NCI-H748 treated with DMSO at 0.1 percent for 48 hours (cell line): ENCODE data around the gene GDE1.

ENCODE experiments used
- DNase-seq: peaks from one replicate; lab custom pipeline; 2025; lab: John Stamatoyannopoulos, UW

GDE1 gene

DNA sequence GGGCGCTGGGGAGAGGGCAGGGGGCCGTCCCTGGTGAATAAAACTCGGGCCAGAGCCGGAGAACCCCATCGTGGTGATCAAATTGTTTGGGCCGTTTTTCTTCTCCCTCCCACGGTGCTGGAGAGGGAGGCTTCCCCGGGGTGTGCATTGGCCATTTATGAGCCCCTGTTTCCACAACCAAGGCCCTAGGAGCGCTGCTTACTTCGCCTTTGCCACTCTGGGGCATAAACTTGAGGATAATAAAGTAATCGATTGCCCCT, 2.4 kb upstream of the GDE1 start:
- no peak for DNase-seq

DNA sequence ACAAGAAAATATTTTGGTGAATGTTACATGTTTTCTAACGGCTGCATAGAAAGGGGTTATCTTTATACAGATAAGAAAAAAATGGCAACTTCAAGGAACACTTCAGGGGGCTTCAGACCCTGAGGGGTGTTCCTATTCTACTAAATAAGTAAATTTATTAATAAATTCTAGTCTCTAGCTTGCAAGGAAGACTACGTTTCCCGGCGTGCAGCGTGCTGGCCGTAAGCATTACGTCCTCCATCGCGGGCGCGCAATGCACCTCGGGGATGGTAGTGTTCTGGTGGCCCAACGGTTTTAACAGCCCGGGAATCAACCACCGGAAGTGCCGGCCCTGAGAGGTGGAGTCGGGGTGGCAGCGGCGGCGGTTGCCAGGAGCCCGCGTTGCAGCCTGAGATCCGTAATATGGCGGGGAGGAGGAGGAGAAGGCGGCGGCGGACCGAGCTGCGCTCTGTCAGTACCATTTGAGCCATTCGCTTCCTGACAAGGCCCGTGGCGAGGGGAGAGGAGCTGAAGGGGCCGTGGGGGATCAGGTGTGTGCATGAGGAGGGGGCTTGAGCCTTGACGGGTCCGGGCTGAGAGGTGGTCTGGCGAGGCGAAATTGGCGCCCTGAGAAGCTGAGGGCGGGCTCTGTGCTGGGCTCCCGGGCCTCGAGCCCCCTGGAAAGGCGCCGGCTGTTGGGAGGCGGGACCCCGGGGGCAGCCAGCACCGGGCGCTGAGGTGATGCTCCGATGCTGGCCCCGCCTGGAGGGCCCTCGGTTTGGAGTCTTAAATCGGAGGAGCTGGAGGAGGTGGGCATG, 1.9 kb upstream of the GDE1 start, which contains the start of gene CCP110:
CCP110 (plus strand) TSS at position 384 of the 797 bp plus-strand sequence. CDS start 3,940 bp downstream, outside the sequence.
- DNase-seq, result peak; percentile 84

DNA sequence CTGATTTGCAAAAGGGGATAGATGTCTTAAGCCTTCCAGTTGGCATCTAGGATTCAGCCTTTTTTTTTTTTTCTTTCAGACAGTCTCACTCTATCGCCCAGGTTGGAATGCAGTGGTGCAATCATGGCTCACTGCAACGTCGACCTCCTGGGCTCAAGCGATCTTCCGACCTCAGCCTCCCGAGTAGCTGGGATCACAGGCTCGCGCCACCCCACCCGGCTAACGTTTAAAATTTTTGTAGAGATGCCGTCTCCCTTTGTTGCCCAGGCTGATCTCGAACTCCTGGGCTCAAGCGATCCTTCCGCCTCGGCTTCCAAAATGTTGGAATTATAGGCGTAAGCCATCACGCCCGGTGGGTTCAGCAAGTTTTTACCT, 1.3 kb upstream of the GDE1 start:
- DNase-seq, result no peak

DNA sequence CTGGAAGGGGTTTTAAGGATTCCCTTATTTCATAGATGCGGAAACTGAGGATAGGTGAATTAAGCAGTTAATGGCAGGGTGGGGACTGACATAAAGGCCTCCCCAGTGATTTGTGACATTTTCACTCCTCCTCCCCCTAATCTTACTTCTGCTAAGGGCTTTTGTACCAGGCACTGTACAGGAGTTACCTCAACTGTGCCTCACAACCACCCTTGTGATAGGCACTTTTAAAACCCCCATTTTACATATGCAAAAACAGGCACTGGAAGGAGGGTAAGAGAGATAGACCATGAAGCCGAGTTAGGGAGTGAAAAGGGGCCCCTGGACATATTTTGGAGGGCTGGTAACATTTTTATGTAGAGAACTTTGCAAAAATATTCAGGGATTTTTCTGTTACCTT, 862 bp upstream of the GDE1 start:
- DNase-seq, result no peak

DNA sequence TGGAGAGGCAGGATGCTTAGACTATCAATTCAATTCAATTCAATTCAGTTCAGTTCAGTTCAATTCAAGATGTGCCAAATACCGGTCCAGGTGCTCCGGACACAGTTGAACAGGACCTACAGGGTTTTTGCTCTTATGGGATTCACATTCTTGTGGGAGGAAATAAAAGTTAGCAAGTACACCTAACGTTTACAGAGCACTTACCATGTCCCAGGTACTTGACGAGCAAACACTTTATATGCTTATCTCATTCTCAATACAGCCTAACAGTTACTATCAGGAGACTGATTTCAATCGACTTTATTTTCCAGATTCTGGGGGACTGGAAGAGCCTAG, 467 bp upstream of the GDE1 start:
- no peak for DNase-seq

DNA sequence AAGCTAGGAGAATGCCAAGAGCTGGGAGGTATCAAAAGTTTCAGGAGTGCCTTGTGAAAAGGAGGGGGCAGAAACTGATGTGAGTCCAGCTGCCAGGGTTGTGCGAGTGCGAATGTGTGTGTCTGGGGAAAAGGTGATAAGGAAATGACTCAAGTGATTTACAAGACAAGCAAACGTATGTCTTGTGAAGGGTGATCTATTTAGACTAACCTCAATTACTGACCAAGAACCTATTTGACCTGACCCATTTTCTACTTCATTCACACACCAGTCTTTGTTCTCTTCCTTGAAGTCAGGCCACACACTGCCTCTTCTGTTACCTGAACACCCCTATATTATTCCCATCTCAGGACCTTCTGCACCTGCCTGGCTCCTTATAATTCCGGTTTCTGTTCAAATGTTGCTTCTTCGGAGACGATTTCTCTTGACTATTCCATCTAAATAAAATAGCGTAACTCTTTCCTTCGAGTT, 1.0 kb downstream of the GDE1 start:
- DNase-seq, result no peak

DNA sequence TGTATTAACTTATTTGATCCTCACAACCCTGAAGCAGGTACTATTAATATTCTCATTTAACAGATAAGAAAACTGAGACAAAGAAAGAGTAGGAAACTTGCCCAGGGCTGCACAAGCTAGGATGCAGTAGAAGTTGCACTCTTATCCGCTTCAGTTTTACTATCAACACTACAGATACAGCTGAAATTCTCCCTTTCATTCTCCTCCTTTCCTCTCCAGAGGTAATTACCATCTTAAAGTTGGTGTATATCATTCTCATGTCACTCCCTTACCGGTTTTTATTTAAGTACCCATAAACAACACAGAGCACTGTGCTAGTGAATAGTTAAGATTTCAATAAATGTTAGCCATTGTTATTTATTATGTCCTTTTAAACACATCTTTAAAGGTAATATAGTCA, 3.5 kb downstream of the GDE1 start:
- DNase-seq, result no peak

DNA sequence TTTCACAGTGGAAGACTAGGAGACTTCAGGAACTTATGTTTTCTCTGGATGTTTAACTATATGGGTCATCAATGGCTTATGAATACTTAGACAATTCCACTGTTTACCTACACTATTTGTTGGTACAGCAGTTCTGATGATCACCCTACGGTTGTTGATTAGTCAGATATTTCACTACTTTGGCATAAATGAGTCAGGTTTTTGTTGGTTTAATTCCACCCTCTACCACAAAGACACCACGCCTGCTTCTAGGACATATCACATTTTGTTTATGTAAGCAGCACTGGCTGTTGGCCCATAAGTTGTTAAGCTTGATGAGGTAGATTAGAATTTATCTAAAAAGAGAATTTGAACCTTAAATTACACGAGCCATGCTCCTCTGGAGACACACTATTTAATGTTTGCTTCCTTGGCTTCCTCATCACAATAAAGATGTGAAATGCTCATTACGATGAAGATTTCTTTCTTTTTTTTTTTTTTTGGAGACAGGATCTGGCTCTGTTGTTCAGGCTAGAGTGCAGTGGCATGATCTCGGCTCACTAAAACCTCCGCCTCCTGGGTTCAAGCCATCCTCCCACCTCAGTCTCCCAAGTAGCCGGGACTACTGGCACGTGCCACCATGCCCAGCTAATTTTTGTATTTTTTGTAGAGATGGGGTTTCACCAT, 4.3 kb downstream of the GDE1 start:
- DNase-seq, result no peak

DNA sequence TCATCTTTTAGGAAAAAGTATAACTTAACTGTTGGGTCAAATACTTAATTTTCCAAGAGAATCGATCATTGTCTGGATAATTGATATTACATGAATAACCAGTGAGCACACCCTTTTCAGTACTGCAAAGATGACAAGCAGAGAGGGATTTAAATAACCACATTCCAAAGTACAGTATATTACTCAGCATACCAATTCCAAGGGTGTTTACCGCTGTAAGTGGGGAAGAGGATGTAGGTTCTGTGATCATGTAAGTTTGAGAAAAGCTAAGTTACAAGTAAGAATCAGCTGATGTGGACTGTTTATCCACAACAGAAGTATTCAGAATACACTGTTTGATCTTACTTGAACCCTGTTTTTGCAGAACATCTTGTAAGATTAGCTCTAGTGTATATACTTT, 6.1 kb downstream of the GDE1 start:
- DNase-seq, result no peak

DNA sequence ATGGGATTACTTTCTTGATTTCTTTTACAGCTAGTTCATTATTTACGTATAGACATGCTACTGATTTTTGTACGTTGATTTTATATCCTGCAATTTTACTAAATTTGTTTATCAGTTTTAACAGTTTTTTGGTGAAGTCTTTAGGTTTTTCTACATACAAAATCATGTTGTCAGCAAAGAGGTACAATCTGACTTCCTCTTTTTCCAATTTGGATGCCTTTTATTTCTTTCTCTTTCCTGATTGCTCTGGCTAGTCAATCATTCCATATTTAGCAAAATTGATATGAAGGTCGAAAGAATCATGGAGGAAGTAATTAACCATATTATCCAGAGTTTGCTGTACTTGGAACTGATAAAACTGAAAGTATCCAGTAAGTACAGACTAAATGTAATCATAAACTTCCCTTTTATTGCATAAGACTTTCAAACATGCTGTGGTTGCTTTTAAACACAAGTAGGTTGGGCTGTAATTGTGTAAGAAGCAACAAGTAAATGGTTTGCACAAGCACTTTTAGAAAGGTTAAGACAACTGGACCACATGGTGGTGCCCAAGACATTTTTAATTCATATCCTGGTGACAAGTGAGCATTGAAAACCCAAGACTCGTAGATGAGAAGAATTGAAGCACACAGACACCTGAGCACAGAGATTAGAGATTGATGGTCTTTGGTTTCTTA, 8.4 kb downstream of the GDE1 start:
- no peak for DNase-seq

DNA sequence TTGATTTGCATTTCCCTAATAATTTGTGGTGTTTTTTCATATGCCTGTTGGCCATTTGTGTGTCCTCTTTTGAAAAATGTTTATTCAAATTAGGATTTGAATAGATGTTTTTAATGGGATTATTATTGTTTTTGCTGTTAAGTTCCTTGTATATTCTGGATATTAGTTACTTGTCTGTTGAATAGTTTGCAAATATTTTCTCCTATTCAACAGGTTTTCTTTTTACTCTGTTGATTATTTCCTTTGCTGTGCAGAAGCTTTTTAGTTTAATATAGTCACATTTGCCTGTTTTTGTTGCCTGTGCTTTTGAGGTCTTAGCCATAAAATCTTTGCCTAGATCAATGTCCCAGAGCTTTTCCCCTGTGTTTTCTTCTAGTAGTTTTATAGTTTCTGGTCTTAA, 9.6 kb downstream of the GDE1 start:
- no peak for DNase-seq

DNA sequence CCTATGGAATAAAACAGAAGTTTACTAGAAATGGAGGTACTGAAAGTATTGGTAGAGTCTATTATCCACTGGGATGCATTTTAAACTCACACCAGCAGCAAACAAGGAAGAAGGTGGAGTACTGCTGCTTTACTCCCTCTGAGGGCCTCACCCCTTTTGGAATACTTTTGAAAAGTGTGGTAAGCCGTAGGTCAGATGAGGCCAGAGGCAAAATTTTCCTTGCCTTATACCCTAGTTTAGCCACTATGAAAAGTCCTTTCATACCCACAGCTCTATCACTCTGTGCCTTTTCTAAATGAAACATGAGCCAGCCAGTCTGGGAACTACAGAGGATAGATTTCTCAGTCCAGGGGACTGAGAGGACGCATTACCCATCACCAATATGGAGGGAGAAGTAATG, 14.0 kb downstream of the GDE1 start:
- no peak for DNase-seq

DNA sequence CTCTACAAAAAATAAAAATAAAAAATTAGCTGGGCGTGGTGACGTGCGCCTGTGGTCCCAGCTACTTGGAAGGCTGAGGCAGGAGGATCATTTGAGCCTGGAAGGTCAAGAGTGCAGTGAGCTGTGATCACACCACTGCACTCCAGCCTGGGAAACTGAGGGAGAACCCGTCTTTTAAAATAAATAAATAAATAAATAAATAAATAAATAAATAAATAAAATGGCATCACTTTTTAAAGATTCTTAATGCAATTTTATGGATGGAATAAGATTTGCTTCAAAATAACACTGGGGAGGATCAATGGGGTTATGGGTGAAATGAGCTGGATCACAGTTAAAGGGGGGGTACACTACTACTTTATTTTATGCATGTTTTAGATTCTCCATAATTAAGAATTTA, 14.9 kb downstream of the GDE1 start:
- DNase-seq, result no peak

DNA sequence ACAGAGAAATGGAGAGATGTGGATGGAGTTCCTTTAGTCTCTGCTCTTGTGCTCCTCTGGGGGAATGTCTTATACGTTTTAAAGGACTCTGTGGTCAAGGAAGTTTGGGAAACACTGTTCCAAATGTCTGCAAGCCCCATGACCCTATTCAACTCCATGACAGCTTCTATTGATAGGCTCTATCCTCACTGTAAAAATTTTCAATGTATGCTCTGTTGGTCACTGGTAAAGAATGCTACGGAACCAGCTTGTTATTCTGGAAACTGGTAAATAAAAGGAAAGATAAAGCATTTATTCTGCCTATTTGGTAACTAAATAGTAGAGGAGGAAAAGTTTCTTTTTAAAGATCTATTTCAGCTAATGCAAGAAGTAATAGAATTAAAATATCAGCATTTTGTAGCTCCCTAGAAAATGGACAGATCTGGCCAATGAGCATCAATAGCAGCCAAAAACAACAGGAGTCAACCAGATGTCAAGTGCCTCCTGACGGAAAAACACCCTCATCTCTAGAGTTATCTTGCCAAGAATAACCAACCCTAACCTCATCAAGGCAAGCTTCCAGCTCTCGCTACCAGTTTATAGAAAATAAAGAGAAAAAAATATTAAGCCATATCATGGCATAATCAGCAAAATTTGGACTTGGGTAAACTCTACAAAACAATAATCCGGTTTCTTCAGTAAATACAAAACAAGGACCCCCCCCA, 16.1 kb downstream of the GDE1 start:
- DNase-seq, result no peak

DNA sequence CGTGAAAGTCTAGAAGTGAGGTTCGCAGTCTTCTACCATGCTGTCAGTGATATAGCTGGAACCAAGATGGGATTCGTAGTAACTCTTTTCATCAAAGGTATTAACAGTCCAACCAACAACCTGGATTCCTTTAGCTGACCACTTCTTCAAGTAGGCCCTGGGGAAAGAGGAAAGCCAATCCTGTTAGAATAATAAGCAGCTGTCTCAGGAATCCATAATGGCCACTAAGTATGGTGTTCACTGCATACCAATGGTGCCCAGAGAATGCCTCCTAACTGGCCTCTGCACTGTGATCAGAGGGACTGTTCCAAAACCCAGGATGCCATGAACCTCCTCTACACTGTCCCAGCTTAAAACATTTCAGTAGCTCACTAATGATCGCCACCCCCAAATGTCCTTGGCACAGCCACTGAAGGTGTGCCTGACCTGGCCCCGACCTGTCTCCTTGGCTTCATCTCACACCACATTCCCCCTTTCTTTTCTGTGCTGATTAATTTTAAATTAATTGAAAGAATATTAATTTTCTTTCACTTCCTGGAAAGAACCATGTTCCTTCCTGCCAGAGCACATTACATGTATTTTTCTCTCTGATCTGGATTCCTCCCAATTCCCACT, 18.3 kb downstream of the GDE1 start:
- DNase-seq, result no peak

DNA sequence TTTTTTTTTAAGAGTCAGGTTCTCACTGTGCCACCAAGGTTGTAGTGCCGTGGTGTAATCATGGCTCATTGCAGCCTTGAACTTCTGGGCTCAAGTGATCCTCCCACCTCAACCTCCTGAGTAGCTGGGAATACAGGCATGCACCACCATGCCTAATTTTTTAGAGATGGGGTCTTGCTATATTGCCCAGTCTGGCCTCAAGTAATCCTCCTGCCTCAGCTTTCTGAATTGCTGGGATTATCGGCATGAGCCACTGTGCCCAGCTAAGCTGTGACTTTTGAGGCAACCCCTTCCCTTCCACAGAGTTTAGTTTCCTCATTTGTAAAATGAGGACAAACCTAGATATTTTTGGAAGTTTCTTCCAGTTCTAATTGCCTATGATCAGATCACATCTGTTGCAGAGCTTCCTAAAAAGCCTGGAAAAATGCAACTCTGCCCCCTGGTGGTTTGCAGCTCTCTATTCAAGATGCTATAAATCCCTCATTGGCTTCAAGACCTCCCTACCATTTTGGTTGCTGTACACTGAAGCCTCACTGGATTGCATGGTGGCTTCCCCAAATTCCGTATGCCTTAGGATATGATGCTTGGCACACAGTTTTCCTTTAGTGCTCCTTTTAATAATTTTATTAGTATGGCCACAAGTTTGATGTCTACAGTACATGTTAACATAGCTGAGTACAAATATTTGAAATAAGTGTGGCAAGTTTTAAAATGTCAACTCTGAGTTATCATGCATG, 19.3 kb downstream of the GDE1 start:
- DNase-seq, result peak; percentile 1

DNA sequence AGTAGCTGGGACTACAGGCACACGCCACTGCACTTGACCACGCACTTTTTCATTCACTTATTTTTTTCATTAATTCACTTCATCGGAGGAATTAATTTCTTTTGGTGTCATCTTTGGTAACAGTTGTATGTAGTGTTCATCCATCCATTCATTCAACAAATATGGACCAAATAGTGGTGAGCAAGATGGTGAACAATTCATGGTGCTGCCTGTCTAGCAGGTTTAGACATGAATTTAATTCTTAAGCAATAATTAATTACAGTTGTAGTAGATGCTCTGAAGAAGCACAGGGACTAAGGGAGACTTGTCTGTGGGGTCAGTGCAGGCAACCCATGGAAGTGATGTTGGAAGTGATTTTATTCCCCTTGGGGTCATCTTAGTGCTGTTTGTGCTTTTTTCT, 22.4 kb downstream of the GDE1 start:
- no peak for DNase-seq

DNA sequence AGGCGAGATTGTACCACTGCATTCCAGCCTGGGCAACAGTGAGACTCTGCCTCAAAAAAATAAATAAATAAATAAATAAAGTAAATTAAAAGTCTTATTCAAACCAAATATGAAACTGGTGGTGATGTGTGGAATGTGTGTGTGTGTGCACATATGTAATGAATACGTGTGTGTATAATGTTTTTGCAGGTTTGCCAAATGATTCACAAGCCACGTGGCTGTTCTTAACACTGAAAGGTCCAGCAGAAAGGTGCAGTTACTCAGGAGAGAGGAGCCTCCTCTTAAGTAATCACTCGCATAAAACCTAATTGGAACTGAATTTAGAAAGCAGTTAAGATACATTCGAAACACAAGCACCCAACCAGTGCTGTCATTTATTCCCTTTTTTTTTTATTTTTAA, 22.9 kb downstream of the GDE1 start:
- DNase-seq, result no peak

DNA sequence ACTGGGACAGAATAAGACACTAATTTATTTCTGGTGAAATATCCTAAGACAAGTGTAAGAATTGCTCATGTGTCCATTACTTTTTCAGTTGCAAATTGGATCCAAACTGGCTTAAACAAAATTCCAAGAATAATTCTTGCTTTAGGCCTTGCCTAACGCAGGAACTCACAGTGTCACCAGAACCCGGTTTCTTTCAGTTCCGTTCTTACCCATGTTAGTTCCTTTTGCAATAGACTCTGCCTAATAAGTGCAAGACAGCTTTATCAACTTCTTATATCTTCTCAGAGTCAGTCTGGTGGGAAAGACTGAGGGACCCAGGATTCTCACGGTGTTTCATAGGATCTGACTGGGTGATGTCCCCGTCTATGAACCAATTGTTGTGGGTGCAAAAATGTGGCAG, 24.7 kb downstream of the GDE1 start:
- no peak for DNase-seq

DNA sequence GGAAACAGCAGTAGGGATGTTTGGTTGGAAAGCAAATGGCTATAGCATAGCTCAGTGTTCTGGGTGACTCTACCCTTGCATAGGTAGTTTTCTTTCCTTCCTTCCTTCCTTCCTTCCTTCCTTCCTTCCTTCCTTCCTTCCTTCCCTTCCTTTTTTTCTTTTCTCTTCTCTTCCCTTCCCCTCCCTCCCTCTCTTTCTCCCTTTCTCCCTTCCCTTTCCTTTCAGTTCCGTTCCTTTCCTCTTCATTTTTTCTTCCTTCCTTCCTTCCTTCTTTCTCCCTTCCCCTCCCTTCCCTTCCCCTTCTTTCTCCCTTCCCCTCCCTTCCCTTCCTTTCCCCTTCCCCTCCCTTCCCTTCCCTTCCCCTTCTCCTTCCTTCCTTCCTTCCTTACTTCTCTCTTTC, 31.3 kb downstream of the GDE1 start:
- no peak for DNase-seq

DNA sequence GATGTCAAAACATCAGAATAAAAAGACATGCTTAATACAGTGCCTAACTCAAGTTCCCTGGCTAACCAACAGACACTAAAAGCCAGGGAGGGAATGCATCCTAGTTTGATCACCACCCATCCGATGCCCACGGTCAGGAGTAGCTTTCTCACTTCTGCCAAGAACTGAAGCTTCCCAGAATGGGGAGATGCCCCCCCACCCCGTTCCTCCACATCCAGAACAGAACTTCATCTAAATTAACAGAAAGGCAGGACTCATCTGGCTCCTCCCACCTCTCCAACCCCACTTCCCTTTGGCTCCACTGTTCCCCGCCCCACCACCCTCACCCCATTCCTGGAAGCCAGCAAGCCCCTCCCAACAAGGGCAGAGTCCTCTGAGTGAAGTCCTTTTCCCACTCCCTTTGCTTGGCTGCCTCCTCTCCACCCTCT, 33.7 kb downstream of the GDE1 start:
- no peak for DNase-seq
